Cerebellar cortex (tissue), 1 donor: ENCODE data around the gene FGFR3.

Source experiments
- DNase-seq: peaks from one replicate; pipeline ENCODE4 v3.0.0-alpha.2; 2015; ENCODE audit warnings: low spot score

The FGFR3 gene

GRCh38 chr4:1802720-1803522, 9.8 kb downstream of the FGFR3 start:
- no peak for DNase-seq

- no peak for DNase-seq
Measured at GRCh38 chr4:1803523-1804423, 10.7 kb downstream of the FGFR3 start.

- DNase-seq: no peak
Measured at GRCh38 chr4:1804638-1805492, 11.8 kb downstream of the FGFR3 start.

- no peak for DNase-seq
Measured at GRCh38 chr4:1805493-1806222, 12.6 kb downstream of the FGFR3 start.

- DNase-seq: no peak
Measured at GRCh38 chr4:1806223-1806564, 13.1 kb downstream of the FGFR3 start.

- DNase-seq: no peak
Measured at GRCh38 chr4:1806596-1807331, 13.7 kb downstream of the FGFR3 start.

GRCh38 chr4:1807332-1807777, 14.3 kb downstream of the FGFR3 start:
- no peak for DNase-seq

- no peak for DNase-seq
Measured at GRCh38 chr4:1808396-1808795, 15.3 kb downstream of the FGFR3 start.

- DNase-seq: no peak
Measured at GRCh38 chr4:1808851-1809753, 16.0 kb downstream of the FGFR3 start.

- DNase-seq: peak; percentile 81
Measured at GRCh38 chr4:1809754-1810502, 16.8 kb downstream of the FGFR3 start.

- DNase-seq: no peak
Measured at GRCh38 chr4:1810765-1811164, 17.7 kb downstream of the FGFR3 start.

GRCh38 chr4:1812720-1813119, 19.6 kb downstream of the FGFR3 start:
- DNase-seq: no peak

GRCh38 chr4:1813231-1813630, 20.1 kb downstream of the FGFR3 start:
- no peak for DNase-seq

GRCh38 chr4:1813915-1814314, 20.8 kb downstream of the FGFR3 start:
- DNase-seq: no peak

GRCh38 chr4:1814453-1814852, 21.4 kb downstream of the FGFR3 start:
- DNase-seq: no peak

GRCh38 chr4:1815096-1815996, 22.3 kb downstream of the FGFR3 start:
- DNase-seq: no peak

- no peak for DNase-seq
Measured at GRCh38 chr4:1815997-1816860, 23.1 kb downstream of the FGFR3 start.
